PC-9 (cell line): ENCODE measurements around the gene DAAM1. TPM values are rescaled to one million over a fixed set of nuclear protein-coding genes. Genes with fewer than 3 reads are reported as not detected.

ENCODE experiments used
- BruUV-seq: library from RNA; stranded (reverse); fragments of 400-500 nt; replicated peaks from 2 replicates; lab custom pipeline; 2021; lab: Mats Ljungman, UMichigan
- CTCF ChIA-PET: fragments of 300-600 bp; sonication (Branson Sonifier 250); formaldehyde crosslinking; loops from one replicate; lab custom pipeline; 2022; ENCODE audit warnings: antibody characterized with exemption; lab: Charles Lee
- POLR2A ChIA-PET: fragments of 300-600 bp; sonication (Branson Sonifier 250); formaldehyde crosslinking; loops from one replicate; lab custom pipeline; 2022; ENCODE audit warnings: antibody characterized with exemption; ENCODE audit not compliant: unreplicated experiment; lab: Charles Lee
- DNase-seq, 2 experiments: peaks; one replicate each; pipeline versions ENCODE4 v3.0.0 to v3.0.0-alpha.2; 2015 to 2022; ENCODE audit warnings: mixed read lengths in 1 of 2
- H2AFZ ChIP-seq: fragments of 200-600 bp; sonication (generic); 2 replicates; pipeline ENCODE4 v1.8.1; 2017; ENCODE audit warnings: antibody characterized with exemption
- H3F3A ChIP-seq: fragments of 200-600 bp; sonication (generic); 2 replicates; pipeline ENCODE4 v1.8.1; 2017; ENCODE audit warnings: antibody characterized with exemption, mild to moderate bottlenecking, low read depth; ENCODE audit not compliant: insufficient read depth
- H3K27ac ChIP-seq: fragments of 200-600 bp; sonication (generic); 2 replicates; pipeline ENCODE4 v1.6.1; 2016; ENCODE audit warnings: mixed run types
- H3K27me3 ChIP-seq: fragments of 200-600 bp; sonication (generic); 2 replicates; pipeline ENCODE4 v1.6.1; 2016; ENCODE audit warnings: low read depth, mixed run types; ENCODE audit not compliant: insufficient read depth
- H3K36me3 ChIP-seq: fragments of 200-600 bp; sonication (generic); 2 replicates; pipeline ENCODE4 v1.6.1; 2016; ENCODE audit warnings: low read depth, mixed run types
- H3K4me1 ChIP-seq: fragments of 200-600 bp; sonication (generic); replicated peaks from 2 replicates; pipeline ENCODE4 v1.6.1; 2016; ENCODE audit warnings: mixed run types; ENCODE audit not compliant: insufficient read depth
- H3K4me2 ChIP-seq: fragments of 200-600 bp; sonication (generic); 2 replicates; pipeline ENCODE4 v1.6.1; 2017; ENCODE audit warnings: mixed run types
- H3K4me3 ChIP-seq: fragments of 200-600 bp; sonication (generic); 2 replicates; pipeline ENCODE4 v1.6.1; 2016; ENCODE audit warnings: mixed run types
- H3K79me2 ChIP-seq: fragments of 200-600 bp; sonication (generic); 2 replicates; pipeline ENCODE4 v1.6.1; 2017; ENCODE audit warnings: low read depth, mixed run types
- H3K9me2 ChIP-seq: fragments of 200-600 bp; sonication (generic); 2 replicates; pipeline ENCODE4 v1.8.1; 2017; ENCODE audit warnings: mild to moderate bottlenecking; ENCODE audit not compliant: insufficient read depth
- H3K9me3 ChIP-seq: fragments of 200-600 bp; sonication (generic); 2 replicates; pipeline ENCODE4 v1.8.1; 2016; ENCODE audit warnings: low read depth; ENCODE audit not compliant: insufficient read depth
- H4K20me1 ChIP-seq: fragments of 200-600 bp; sonication (generic); 2 replicates; pipeline ENCODE4 v1.8.1; 2017; ENCODE audit not compliant: insufficient read depth
- CTCF ChIP-seq: fragments of 200-600 bp; sonication (generic); conservative IDR thresholded peaks from 2 replicates; pipeline ENCODE4 v1.6.1; 2017; ENCODE audit warnings: mixed run types, antibody characterized with exemption, mild to moderate bottlenecking, moderate library complexity
- EZH2 ChIP-seq: fragments of 200-600 bp; sonication (generic); IDR thresholded peaks from 2 replicates; pipeline ENCODE4 v1.8.0; 2017; ENCODE audit warnings: antibody characterized with exemption, low read depth
- intact Hi-C: fragments of 100-400 bp; cut with micrococcal nuclease; formaldehyde crosslinking; loops from one replicate; pipeline ENCODE4 v1.10.0; 2022; ENCODE audit not compliant: unreplicated experiment
- total RNA-seq: library from RNA; stranded (reverse); gene quantifications from 2 replicates; pipeline ENCODE4 v1.2.3, GENCODE V29; 2021

Gene DAAM1
- total RNA-seq, 1 experiment from 2014 or later = 70.7 TPM

- peak overlapping the region; percentile 71 for H3K27ac ChIP-seq
- POLR2A ChIA-PET = no interaction called here
- H2AFZ ChIP-seq = no peak overlapping the region
- no peaks in the 10 kb centered on the region for H3K79me2 ChIP-seq
- H3K9me3 ChIP-seq = no peaks in the 10 kb centered on the region
- peaks cover 23% of the 10 kb centered on the region for H3F3A ChIP-seq
- peak overlapping the region; percentile 60 for H3K4me2 ChIP-seq
- no peaks in the 10 kb centered on the region for H4K20me1 ChIP-seq
- intact Hi-C loops = loop anchor here (5.0 kb wide), 1 partner anchor 43 kb away; no protein-coding TSS in a partner anchor
- H3K27me3 ChIP-seq = no peaks in the 10 kb centered on the region
- no peaks in the 10 kb centered on the region for H3K9me2 ChIP-seq
- H3K36me3 ChIP-seq = no peaks in the 10 kb centered on the region
- peaks cover 29% of the 10 kb centered on the region for H3K4me1 ChIP-seq
- BruUV-seq = no TSS peak
- CTCF ChIA-PET = no interaction called here
- TF ChIP-seq CTCF = no peak
- no peak for TF ChIP-seq EZH2
- no peak for DNase-seq
- H3K4me3 ChIP-seq = no peak overlapping the region
Observed at GRCh38 chr14:59320361-59320760, 131.9 kb downstream of the DAAM1 start.

- no peaks in the 10 kb centered on the region for H3K27me3 ChIP-seq
- no peak overlapping the region for H2AFZ ChIP-seq
- peaks cover 29% of the 10 kb centered on the region for H3K4me1 ChIP-seq
- TF ChIP-seq EZH2 = no peak
- TF ChIP-seq CTCF = no peak
- peak overlapping the region; percentile 71 for H3K27ac ChIP-seq
- peak overlapping the region; percentile 60 for H3K4me2 ChIP-seq
- no peaks in the 10 kb centered on the region for H4K20me1 ChIP-seq
- no TSS peak for BruUV-seq
- intact Hi-C loops = loop anchor here (1.0 to 5.0 kb wide), 3 partner anchors 21 to 194 kb away; no protein-coding TSS in a partner anchor
- H3K9me3 ChIP-seq = no peaks in the 10 kb centered on the region
- POLR2A ChIA-PET = interaction anchor here (0.6 to 0.8 kb wide), 2 partner anchors 41 to 1547 kb away, joined by 3 to 7 read pairs; no protein-coding TSS in a partner anchor
- H3F3A ChIP-seq = peaks cover 23% of the 10 kb centered on the region
- H3K4me3 ChIP-seq = 0 out of 2 replicates have a peak overlapping the region, but pooled peaks have one; percentile 2
- CTCF ChIA-PET = no interaction called here
- H3K9me2 ChIP-seq = no peaks in the 10 kb centered on the region
- H3K36me3 ChIP-seq = 0 out of 2 replicates have a peak, but pooled peaks cover 6% of the 10 kb centered on the region
- DNase-seq = peak in 1 of 2 experiments; percentile 94
- no peaks in the 10 kb centered on the region for H3K79me2 ChIP-seq
Observed at GRCh38 chr14:59320763-59321625, 132.5 kb downstream of the DAAM1 start.

GRCh38 chr14:59321626-59321949 lies 133.1 kb downstream of the DAAM1 start:
- peaks cover 29% of the 10 kb centered on the region for H3K4me1 ChIP-seq
- H2AFZ ChIP-seq = no peak overlapping the region
- no peaks in the 10 kb centered on the region for H4K20me1 ChIP-seq
- H3K27me3 ChIP-seq = no peaks in the 10 kb centered on the region
- no peak overlapping the region for H3K4me3 ChIP-seq
- intact Hi-C loops = loop anchor here (1.0 to 5.0 kb wide), 3 partner anchors 21 to 194 kb away; no protein-coding TSS in a partner anchor
- peaks cover 23% of the 10 kb centered on the region for H3F3A ChIP-seq
- peak in 1 of 2 experiments; percentile 33 for DNase-seq
- 0 out of 2 replicates have a peak, but pooled peaks cover 11% of the 10 kb centered on the region for H3K36me3 ChIP-seq
- peak overlapping the region; percentile 71 for H3K27ac ChIP-seq
- no peak for TF ChIP-seq EZH2
- no peak for TF ChIP-seq CTCF
- no peaks in the 10 kb centered on the region for H3K9me3 ChIP-seq
- no peaks in the 10 kb centered on the region for H3K79me2 ChIP-seq
- ChIA-PET CTCF (interaction anchor here (0.7 kb wide), 1 partner anchor 15 kb away, joined by 5 read pairs; no protein-coding TSS in a partner anchor), POLR2A (interaction anchor here (0.6 to 0.8 kb wide), 2 partner anchors 40 to 1547 kb away, joined by 3 to 7 read pairs; no protein-coding TSS in a partner anchor)
- BruUV-seq = no TSS peak
- H3K9me2 ChIP-seq = no peaks in the 10 kb centered on the region
- peak overlapping the region; percentile 60 for H3K4me2 ChIP-seq
